Activated gamma-delta T cell treated with anti-CD3 and anti-CD28 coated beads, Interleukin-2, amount 50 U/mL, for 16 hours (primary cell): ENCODE measurements around the gene ZNF26.

Source experiments
- DNase-seq: peaks from one replicate; pipeline ENCODE4 v3.0.0-alpha.2; 2020; ENCODE audit warnings: low read depth

Gene ZNF26

DNA sequence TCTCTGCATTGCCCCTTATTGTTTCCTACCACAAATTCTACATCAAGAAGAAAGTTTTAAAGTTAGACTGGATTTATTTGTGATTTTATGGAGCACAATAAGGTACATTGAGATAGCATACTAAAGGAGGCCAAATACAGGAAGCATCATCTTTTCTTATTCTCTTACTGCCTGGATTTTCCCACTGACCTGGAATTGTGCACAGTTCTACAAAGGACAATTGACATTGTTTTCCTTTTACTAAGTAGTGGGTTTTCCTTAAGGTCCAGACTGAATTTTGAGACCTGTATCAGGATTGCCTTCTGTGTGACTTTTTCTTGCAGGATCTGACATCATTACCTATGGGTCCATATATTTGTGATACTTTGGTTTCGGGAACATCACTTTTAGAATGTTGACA lies 75.8 kb downstream of the ZNF26 start:
- no peak for DNase-seq

DNA sequence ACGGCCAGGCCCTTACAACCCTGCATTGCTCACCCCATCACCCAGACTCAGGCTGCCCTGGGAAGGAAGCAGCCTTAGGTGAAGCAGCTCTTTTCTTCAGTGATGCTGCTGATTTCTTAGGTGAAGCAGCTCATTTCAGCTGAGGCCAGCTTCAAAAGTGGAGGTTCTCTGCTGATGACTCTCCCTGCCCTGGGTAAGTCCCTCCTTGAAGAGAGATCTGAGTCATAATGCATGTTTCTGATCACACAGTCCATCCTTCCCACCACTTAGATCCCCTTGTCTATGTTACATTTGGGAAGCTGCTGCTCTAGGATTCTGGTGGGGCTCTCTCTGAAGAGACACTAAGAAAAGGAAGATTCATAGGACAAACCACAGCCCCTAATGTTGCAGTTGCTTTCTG lies 77.4 kb downstream of the ZNF26 start:
- no peak for DNase-seq

DNA sequence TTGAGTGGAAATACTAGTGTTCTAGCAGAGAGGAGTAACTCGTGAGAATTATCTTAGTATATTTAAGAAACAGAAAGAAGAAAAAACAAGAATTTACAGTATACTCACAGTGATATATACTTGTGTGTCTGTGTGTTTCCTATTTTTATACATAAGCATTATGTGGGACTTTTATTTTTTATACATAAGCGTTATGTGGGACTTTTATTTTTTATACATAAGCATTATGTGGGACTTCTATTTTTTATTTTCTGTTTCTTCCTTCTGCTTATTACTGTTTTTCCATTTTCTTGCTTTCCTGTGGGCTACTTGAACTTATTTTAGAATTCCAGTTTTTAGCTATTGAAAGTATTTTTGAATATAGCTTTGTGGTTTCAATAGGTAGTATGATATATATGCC lies 87.7 kb downstream of the ZNF26 start:
- no peak for DNase-seq
